Kidney tubule cell (primary cell): Measurements from ENCODE around the gene DPEP1.
"Not testable (repeated sequence)": the region's sequence is repeated elsewhere in the genome, so short reads cannot be mapped to it uniquely, and the experiment has no call there.

ENCODE experiments used
- DNase-seq: peaks from one replicate; pipeline ENCODE4 v3.0.0-alpha.2; 2018; ENCODE audit warnings: low spot score

The DPEP1 gene

DNA sequence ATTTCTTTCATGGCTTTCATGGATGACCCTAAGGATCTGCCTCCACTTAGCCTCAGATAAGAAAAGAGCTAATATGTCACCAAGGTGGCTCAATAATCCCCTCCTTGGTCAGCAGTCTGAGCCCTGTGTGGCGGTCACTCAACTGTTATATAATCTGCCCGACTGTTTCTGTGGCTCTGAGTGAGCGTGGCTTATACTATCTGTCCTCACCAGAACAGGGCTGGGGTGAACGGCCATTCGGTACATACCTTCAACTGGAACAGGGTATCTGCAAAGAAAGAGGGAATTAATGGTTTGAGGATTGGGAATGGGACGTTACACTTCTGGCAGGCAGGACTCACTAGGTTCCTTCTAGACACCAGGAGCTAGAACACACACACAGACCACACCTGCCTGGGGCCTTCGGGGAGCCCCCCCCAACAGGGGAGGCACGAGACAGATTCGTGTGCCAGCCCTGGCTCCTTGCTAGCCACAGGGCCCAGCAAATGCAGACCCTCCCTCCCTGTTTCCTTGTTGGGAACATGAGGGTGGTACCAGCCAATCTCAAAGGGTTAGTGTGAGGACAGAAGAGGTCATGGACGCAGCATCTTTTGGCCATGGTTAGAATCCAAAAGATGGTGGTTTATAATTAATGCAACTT lies 40.3 kb downstream of the DPEP1 start:
- no peak for DNase-seq

DNA sequence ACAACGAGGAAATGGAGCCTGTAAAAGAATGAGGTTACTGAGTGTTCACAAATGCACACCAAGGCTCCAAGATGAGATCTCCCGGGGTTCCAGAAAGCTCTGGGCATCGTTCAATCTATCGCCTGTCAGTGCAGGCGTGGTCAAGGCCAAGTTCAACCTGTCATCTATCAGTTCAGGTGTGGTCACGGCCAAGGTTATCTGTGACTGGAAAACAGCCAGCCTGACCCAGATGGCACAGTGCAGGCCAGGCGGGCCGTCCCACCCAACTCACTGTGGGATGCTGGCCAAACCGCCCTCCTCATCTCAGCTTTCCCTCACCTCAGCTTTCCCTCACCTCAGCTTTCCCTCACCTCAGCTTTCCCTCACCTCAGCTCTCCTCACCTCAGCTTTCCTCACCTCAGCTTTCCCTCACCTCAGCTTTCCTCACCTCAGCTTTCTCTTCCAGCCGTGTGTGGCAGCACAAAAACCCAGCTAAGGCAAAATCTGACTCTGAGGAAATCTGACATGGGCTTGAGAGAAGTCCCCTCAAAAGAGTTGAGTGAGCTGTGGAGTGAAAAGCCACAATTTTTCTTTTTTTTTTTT lies 41.7 kb downstream of the DPEP1 start:
- DNase-seq: no peak

DNA sequence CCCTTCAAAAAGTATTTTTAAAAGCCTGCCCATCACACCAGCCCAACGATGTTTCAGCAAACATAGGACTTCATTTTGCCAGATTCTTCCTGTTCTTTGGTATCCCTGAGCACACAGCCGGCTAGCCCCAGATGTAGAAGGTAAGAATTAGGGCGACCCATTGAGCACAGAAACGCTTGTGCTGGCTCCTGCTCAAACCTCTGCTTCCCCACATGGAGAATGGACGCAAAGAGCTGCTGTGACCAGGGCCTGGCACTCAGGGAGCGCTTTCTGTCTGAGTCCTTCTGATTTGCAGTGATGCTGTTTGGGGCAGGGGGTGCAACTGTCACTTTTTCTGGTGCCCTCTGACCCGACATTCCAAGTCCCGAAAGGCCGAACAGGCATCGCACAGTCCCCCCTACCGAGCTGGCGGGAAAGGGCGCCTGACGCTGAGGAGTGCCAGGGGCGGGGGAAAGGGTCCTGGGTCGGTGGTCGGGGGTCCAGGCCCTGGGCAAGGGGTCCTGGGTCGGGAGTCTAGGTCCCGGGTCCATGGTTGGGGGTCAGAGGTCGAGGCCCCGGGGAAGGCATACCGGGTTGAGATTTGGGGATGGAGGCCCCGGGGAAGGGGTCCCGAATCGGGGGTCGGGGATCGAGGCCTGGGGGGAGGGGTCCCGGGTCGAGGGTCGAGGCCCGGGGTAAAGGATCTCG lies 43.1 kb downstream of the DPEP1 start:
- DNase-seq: no peak

DNA sequence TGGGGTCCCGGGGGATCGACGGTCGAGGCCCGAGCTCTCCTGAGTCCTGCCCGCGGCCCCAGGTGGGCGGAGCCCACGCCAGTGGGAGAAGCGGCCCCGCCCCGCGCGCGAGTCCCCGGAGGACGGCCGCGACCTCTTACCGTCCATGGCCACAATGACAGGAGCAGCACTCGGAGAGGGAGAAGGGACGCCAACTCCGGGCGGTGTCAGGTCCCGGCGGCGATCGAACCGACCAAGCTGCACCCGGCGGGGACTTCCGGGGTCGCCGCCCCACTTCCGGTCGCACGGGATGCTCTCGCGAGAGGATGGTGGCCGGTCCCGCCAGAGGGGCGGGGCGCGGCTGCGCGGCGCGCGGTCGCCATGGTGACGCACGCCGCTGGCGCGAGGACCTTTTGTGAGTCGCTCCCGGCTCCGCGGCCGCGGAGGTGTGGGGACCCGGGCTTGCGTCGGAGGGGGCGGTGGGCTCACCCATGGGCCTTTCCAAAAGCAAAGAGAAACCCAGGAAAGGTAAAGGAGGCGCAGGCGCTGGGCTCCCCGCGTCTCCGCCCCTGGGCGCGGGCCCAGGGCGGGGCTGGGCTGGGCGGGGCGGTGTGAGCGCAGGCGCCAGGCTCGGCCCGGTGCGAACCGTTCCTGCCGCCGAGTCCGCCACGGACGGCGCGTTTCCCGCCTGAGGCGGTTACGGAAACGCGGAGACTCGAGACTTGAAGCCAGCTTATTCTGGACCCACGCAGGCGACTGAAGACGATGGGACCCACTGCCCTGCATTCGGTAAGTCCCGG lies 44.2 kb downstream of the DPEP1 start, which contains the start of the genes CHMP1A and SPATA33:
CHMP1A (minus strand) TSS at position 267 of the 779 bp plus-strand sequence; CDS start at position 147, 120 bp downstream.
SPATA33 (plus strand) TSS at position 395 of the 779 bp plus-strand sequence; CDS start at position 471, 76 bp downstream.
- peak; percentile 91 for DNase-seq

DNA sequence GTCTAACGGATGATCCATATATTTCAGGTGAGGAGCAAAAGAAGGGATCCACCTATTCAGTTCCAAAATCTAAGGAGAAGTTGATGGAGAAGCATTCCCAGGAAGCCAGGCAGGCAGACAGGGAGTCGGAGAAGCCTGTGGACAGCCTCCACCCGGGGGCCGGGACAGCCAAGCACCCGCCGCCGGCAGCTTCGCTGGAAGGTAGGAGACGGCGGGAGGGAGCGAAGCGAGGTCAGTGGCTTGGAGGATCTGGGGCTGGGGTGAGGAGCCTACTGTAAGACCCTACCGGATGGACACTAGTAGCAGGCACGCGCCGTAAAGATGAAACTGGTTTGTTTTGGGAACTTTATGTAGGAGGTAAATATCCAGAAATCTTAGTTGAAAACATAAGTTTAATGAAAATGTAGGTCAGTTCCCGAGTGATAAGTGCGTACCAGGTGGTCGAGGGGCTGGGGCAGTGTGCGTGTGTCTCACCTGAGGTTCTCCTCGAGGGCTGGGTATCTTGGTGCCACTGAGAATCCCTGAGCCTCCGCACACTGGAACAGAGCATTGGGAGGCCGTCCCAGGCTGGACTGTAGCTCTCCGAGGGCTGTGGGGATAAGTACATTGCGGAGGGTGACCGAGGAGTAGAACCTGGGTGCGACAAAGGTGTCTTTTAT lies 44.9 kb downstream of the DPEP1 start:
- DNase-seq: no peak

DNA sequence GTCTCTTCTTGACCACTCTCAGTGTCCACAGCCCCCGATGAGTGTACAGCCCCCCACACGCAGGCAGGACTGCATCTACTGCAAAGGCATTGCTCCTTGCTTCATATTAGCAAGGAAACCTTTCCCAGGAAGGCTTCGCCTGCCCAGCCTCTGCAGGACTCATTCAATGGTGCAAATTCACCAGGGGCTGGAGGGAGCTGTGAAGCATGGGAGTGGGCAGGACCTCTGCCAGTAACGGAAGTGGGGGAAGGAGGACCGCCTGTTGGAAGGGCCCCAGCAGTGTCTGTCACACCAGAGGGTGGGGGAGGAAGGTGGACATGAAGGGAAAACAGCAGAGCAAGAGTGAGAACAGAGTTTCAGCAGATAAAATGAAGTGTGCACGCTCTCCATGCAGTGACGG lies 46.7 kb downstream of the DPEP1 start:
- DNase-seq: no peak

DNA sequence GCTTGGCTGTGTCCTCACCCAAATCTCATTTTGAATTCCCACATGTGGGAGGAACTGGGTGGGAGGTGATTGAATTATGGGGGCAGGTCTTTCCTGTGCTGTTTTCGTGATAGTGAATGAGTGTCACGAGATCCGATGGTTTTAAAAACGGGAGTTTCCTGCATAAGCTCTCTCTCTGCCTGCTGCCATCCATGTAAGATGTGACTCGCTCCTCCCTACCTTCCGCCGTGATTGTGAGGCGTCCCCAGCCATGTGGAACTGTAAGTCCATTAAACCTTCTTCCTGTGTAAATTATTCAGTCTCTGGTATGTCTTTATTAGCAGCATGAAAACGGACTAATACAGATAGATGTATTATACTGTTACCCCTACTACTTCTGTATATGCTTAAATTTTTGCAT lies 47.8 kb downstream of the DPEP1 start:
- no peak for DNase-seq

DNA sequence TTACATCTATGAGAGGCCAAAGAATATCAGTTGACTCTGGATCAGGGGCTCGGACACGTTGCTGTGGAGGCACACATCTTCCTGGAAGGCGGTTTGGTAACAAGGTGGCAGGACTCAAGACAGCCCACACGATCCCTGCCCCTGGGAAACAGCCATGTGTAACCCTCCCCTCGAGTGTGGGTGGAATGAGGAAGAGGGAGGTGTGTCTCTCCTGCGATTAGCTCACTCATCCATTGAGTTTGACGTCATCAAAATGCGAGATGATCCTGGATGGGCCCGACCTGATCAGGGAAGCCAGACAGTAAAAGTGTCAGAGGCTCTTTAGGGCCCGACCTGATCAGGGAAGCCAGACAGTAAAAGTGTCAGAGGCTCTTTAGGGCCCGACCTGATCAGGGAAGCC lies 50.8 kb downstream of the DPEP1 start:
- not testable (repeated sequence) for DNase-seq

DNA sequence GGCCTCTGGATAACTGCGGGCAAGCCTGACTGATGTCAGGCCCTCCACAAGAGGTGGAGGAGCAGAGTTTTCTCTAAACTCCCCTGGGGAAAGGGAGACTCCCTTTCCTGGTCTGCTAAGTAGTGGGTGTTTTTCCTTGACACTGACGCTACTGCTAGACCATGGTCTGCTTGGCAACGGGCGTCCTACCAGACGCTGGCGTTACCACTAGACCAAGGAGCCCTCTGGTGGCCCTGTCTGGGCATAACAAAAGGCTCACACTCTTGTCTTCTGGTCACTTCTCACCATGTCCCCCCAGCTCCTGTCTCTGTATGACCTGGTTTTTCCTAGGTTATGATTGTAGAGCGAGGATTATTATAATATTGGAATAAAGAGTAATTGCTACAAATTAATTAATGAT lies 53.6 kb downstream of the DPEP1 start:
- peak; percentile 26 for DNase-seq

DNA sequence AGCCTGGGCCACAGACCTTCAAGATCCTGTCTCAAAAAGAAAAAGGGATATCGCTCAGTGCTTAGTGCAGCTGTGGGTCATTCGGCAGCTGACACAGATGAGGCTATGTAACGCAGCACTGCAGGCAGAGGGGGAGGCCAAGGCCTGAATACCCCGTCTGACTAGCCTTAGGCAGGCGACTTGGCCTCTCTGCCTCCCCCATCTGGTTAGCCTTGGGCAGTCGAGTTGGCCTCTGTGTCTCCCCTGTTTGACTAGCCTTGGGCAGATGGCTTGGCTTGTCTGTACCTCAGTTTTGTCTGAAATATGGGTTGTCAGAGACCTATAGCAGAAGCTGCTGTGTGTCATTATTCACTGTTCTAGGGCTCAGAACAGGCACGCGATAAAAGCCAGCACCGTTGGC lies 54.2 kb downstream of the DPEP1 start:
- DNase-seq: no peak

DNA sequence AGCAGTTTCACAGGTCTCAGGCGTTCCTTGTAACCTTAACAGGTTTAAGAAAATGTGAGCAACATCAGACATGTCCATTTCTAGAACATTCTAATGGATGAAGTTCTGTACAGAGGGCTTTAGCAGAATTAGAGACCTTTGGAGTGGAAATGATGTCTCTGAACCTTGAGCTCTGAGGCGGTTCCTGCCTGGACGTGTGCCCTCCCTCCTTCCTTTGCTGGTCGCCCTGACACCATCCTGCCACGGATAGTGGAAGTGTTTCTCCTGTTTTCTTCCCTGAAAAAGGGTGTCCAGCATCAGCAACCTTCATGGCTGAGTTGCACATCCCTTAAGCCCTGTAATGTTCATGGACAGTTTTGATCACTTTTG lies 55.3 kb downstream of the DPEP1 start:
- DNase-seq: no peak

DNA sequence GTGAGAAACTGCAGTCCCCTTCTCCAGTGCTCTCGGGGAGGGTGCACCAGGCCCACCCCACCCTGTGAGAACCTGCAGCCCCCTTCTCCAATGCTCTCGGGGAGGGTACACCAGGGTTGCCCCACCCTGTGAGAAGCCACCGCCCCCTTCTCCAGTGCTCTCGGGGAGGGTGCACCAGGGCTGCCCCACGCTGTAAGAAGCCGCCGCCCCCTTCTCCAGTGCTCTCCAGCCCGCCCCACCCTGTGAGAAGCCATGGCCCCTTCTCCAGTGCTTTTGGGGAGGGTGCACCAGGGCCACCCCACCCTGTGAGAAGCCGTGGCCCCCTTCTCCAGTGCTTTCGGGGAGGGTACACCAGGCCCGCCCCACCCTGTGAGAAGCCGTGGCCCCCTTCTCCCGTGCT lies 56.3 kb downstream of the DPEP1 start:
- no peak for DNase-seq

DNA sequence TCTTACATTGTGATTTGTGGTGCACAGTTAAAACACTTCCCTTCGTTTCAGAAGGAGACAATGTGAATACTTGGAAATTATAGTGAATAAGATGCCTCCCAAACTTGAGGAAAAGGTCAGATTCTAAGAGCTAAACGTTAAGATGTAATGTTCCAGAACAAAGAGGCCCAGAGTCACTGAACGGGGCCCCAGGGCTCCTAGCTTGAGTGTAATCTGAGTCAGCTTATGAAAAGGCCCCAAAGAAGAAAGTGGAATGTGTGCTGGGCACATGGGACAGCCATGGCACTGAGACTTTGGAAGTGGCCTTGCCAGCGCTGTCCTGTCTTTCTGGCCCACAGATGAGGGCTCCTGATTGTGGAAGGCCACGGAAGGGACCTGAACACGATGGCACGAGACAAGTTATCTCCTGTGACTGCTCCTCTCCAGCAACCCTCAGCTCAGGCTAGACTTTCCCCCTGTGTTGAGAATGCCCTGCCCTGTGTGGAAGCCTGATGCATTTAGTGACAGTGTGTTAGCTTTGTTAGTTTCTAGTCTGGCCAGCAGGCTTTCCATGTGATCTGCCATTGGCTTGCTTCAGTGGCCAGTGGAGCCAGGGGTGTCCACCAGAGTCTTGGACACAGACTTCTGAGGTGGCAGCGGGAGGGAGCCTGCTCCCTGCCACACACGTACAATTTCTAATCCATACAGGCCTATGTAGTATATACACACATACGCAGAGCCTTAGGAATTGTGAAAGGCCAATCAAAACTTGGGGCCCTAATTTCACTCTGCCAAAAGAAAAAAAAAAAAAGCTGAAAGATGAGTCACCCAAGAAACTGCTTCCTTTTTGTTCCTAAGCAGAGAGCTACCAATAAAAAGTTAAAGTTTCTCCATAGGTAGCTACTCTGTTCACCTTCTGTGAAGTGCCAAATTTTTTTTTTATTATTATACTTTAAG lies 57.3 kb downstream of the DPEP1 start:
- no peak for DNase-seq

DNA sequence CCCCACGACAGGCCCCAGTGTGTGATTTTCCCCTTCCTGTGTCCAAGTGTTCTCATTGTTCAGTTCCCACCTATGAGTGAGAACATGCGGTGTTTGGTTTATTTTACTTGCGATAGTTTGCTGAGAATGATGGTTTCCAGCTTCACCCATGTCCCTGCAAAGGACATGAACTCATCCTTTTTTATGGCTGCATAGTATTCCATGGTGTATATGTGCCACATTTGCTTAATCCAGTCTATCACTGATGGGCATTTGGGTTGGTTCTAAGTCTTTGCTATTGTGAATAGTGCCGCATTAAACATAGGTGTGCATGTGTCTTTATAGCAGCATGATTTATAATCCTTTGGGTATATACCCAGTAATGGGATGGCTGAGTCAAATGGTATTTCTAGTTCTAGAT lies 58.1 kb downstream of the DPEP1 start:
- DNase-seq: not testable (repeated sequence)

DNA sequence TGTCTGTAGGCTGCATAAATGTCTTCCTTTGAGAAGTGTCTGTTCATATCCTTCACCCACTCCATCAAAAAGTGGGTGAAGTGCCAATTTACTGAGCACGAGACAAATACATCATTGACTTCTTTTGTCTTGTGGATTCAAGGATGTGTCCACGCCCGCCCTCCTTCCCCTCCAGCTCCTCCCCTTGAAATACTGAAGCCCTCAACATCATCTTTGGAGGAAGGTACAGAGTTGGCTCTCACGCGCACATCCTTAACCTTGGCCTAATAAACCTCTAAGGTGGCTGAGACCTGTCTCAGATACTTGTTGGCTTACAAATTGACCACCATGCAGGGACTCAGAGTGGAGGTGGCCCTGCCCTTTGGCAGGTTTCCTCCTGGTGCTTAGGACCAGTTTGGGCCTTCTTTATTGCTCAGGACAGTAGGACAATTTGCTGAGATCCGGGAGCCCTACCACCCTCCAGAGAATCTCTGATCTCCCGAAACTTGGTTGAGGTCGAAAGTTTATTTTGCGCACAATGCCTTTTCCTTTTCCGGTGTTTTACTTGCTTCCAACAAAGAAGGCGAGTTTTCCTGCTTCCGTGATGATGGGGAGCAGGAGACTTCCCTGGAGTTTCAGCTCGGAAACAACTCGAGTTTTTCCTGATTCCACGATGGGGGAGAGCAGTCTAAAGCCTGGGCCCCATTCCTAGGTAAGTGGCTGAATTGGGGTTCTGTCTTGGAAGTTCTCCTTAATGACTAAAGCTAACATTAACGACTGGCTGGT lies 58.9 kb downstream of the DPEP1 start:
- no peak for DNase-seq

DNA sequence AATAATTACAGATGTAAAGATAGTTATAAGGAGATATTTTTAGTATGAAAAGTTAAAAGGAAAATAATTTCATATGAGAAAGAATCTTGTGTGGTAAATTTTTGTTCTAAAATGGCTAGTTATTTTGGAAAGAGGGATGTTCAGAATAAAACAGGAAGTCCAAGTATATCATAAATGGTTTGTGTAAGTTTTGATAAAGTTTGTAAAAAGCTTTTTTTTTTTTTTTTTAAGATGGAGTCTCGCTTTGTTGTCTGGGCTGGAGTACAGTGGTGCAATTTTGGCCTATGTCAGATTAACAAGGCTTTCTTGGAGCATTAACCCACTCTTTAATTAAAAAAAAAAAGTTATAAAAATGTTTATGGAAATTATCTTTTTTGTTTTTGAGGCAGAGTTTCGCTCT lies 64.8 kb downstream of the DPEP1 start:
- DNase-seq: no peak

DNA sequence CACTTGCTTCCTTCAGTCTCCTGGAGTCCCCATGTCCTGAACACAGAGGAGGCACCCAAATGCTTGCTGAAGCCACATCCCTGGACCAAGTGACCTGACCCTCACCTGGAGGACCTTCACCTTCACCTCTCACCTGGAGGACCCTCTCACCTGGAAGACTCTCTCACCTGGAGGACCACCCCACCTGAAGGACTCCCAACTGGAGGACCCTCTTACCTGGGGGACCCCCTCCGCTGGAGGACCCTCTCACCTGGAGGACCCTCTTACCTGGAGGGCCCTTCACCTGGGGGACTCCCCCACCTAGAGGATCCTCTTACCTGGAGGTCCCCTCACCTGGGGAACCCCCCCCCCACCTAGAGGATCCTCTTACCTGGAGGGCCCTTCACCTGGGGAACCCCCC lies 72.5 kb downstream of the DPEP1 start:
- DNase-seq: no peak

DNA sequence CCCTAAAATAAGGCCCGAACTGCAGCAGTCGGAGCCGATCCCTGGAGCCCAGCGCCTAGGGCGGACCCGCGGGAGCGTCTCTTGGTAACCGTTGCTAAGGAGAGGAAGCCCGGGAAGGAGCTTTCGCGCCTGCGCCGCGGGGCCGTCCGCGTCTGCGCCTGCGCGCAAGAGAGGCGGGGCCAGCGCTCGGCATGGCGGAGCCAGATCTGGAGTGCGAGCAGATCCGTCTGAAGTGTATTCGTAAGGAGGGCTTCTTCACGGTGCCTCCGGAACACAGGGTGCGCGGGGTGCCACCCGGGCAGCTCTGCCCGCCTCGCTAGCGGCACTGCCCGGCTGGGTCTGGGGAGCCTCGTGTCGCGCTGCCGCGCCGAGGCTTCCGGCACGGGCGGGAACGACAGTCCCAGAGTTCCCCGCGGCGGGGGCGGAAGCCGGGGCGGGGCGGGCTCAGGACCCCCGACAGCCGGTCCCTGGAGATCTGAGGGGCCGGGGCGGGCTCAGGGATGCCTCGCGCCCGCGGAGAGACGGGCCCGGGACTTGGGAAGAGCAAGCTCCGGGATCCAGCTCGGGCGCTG lies 73.2 kb downstream of the DPEP1 start, which contains the start of gene CDK10:
CDK10 (plus strand) TSS at position 170 of the 572 bp plus-strand sequence; CDS start at position 192, 22 bp downstream.
- peak; percentile 91 for DNase-seq

DNA sequence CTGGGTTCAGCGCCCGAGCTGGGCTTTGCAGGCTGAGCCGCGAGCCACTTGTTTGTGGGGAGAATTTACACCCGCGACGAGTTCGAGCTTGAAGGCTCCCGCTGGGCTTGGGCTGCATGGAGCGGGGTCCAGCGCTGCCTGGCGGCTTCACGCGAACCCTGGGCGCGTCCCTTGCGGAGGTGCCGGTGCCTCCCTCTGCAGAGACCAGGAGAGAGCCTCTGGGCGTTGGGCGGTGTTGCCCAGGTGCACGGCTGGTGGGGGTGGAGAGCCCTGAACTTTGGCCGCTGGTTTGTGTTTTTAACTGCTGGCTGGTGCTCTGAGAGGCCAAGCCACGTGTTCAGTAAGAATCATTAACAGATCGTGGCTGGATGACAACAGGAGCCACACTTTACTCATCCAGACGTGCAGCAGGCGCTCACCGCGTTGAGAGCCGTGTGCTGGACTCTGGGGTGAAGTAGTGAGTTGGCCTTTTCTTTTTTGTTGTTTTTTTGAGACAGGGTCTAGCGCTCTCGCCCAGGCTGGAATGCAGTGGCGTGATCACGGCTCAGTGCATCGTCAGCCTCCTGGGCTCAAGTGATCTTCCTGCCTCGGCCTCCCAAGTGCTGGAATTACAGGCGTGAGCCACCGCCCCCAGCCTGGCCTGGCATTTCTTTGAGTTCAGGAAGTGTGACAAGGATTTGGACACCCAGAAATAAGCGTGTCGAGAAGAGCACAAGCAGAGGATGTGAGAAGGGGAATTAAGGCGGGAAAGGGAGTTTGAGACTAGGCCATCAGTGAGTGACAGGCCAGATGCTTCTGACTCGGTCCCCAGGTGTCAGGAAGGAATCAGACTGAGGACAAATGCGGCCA lies 73.9 kb downstream of the DPEP1 start:
- DNase-seq: peak; percentile 96
